AG09309 (cell line): ENCODE data around the gene LMNTD2.
A peak's percentile ranks its signal among the peaks of the same experiment; 100 is the strongest.

Experiments used
- DNase-seq: peaks from one replicate; pipeline ENCODE4 v3.0.0-alpha.2; 2010; ENCODE audit warnings: low read depth
- H3K4me3 ChIP-seq: 2 replicates; pipeline ENCODE4 v1.5.1; 2011; ENCODE audit warnings: mild to moderate bottlenecking, low read depth, low read length, moderate library complexity; ENCODE audit not compliant: control insufficient read depth
- TF ChIP-seq, protein P1 (sequence below): IDR thresholded peaks from 2 replicates; pipeline ENCODE4 v1.5.1; 2011; ENCODE audit warnings: mild to moderate bottlenecking, low read depth, low read length, inconsistent platforms; ENCODE audit not compliant: insufficient read depth, control insufficient read depth; ENCODE audit errors: missing control alignments

The LMNTD2 gene

DNA sequence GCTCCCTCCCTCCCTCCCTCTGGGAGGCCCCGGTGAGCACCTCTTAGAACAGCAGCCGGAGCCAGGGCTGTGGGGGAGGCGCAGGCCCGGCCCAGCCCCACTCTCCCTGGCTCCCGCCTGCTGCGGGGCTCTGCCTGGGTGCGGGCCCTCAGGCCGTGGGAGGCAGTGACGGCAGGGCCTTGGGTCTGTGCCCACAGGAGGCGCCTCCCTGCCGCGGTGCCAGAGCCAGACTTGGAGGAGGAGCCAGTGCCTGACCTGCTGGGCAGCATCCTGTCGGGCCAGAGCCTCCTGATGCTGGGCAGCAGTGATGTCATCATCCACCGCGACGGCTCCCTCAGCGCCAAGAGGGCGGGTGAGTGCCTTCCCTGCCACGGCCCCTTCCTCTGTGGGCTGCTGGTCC, 45.7 kb upstream of the LMNTD2 start:
- no peak for DNase-seq
- TF ChIP-seq, protein P1, sequence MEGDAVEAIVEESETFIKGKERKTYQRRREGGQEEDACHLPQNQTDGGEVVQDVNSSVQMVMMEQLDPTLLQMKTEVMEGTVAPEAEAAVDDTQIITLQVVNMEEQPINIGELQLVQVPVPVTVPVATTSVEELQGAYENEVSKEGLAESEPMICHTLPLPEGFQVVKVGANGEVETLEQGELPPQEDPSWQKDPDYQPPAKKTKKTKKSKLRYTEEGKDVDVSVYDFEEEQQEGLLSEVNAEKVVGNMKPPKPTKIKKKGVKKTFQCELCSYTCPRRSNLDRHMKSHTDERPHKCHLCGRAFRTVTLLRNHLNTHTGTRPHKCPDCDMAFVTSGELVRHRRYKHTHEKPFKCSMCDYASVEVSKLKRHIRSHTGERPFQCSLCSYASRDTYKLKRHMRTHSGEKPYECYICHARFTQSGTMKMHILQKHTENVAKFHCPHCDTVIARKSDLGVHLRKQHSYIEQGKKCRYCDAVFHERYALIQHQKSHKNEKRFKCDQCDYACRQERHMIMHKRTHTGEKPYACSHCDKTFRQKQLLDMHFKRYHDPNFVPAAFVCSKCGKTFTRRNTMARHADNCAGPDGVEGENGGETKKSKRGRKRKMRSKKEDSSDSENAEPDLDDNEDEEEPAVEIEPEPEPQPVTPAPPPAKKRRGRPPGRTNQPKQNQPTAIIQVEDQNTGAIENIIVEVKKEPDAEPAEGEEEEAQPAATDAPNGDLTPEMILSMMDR: no peak

DNA sequence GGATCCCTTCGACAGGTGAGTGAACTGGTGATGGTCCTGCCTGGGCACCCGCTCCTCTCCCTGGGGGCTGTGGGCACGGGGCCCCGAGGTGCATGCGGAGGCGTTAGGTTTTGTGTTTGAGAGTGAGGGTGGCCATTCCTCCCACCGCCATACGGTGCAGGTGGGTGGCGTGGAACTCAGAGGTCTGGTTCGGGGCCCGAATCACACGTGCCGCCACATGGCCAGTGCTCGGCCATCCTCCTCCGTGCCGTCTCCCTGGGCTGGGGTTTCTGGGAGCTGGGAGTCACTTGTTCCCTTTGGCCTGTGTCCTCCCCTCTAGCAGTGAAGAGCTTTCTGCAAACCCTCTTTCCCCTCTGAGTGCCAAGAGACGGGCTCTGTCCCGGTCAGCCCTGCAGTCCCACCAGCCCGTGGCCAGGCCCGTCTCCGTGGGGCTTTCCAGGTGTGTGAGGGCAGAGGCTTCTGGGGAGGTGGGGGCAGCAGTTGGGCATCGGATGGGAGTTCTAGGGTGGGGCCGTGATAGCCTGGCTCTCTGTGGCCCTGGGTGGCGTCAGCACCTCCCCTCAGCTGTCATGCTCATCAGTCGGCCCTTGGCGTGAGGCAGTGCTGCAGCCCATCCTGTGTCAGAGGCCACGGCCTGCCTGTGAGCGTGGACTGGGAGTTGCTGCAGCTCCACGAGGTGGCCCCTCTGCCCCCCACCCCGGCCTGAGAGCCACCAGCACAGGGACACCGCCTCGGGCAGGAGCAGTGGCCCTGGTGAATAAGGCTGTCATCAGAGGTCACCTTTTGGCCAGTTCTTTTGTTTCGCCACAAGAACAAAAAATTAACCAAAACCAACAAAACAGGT, 45.0 kb upstream of the LMNTD2 start:
- H3K4me3 ChIP-seq: no peak overlapping the region
- TF ChIP-seq, protein P1: no peak
- no peak for DNase-seq

More for the DNA sequence above, 45.7 kb upstream of the LMNTD2 start:
- H3K4me3 ChIP-seq: no peak overlapping the region

DNA sequence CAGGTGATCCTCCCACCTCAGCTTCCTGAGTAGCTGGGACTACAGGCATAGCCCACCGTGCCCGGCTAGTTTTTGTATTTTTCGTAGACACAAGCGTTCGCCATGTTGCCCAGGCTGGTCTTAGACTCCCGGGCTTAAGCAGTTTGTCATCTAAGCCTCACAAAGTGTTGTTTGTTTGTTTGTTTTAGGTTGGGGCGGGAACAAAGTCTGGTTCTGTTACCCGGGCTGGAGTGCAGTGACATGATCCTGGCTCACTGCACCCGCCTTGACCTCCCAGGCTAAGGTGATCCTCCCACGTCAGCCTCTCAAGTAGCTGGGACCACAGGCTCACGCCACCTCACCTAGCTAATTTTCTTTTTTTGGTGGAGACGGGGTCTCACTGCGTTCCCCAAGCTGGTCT, 42.6 kb upstream of the LMNTD2 start:
- H3K4me3 ChIP-seq: no peak overlapping the region
- no peak for DNase-seq
- TF ChIP-seq, protein P1: no peak

DNA sequence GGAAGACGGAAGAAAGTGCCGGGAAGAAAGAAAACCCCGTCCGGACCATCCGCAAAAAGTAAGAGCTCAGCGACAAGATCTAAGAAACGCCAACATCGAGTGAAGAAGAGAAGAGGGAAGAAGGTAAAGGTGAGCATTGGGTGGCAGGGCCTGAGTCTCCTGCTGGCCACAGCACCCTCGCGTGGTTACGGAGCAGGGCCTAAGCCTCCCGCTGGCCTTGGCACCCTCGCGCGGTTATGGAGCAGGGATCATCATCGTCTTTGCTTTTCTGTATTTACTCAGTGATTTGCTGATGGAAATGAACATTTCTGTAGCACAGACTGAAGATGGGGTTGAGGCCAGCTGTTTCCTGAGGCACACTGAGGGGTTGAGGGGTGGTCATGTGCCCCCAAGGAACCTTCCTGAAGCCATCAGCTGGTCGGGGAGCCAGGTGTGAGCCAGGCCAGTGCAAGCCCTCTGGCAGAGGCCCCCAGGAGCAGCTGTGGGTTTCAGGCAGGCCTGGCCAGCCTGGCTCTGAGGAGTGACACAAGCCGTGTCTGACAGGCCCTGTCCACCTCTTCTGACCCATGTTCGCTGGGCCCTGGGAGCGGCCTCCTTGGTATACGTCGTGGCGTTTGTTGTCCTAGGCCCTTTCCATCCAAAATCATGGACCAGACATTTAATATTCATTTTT, 41.2 kb upstream of the LMNTD2 start:
- no peak overlapping the region for H3K4me3 ChIP-seq
- DNase-seq: no peak
- TF ChIP-seq, protein P1: no peak

DNA sequence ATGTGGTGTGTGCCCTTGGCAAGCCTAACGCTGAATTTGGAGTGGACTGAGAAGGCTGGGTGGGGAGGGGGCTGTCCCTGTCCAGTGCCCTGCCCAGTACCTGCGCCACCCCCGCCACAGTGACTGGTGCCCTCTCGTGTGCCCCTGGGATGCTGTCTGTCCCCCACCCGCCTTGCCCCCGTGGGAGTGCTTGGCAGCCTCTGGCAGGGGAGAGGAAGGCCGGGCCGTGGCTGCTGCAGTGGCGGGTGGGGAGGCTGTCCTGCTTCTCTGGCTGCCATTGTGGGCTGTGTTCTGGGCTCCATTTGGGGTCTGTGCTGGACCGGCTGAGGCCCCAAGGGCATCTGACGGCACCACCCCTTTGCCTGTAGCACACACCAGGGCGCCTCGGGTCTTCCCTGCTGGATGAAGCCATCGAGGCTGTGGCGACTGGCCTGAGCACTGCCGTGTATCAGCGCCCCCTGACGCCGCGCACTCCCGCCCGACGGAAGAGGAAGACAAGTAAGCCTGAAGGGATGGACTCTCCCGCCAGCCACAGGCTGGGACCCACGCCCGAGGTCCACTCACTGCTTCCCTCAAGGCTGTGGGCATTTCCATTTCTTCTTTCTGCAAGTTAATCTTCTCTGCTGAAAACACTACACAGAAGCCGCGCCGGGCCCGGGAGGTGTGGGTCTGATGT, 37.6 kb upstream of the LMNTD2 start:
- H3K4me3 ChIP-seq: no peak overlapping the region
- no peak for DNase-seq
- TF ChIP-seq, protein P1: no peak

DNA sequence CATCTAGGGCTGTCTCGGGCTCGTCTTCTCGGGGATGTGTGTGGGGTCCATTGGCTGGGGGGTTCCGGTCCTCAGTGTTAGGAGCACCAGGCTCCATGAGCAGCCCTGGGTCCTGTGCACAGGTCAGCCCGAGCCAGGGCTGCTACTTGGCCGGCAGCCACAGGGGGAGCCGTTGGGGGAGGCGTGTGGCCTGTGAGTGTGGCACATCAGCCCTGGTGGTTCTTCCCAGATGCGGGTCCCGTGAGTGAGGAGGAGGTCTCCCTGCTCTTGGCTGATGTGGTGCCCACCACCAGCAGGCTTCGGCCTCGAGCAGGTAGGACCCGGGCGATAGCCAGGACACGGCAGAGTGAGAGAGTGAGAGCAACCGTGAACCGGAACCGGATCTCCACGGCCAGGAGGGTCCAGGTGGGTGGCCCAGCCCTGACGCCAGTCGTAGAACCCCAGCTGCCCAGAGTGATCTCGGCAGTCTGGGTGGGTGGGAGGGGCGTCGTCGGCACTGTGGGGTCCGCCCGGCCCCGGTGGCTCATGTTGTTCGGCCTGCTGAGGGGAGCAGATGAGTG, 36.7 kb upstream of the LMNTD2 start:
- no peak for DNase-seq
- TF ChIP-seq, protein P1: peak; percentile 4
- no peak overlapping the region for H3K4me3 ChIP-seq
